ENCODE data around the gene CDK17. TPM values are rescaled to one million over a fixed set of nuclear protein-coding genes. Genes with fewer than 3 reads are reported as not detected.
A peak's percentile ranks its signal among the peaks of the same experiment; 100 is the strongest.
"Not testable (repeated sequence)": the region's sequence is repeated elsewhere in the genome, so short reads cannot be mapped to it uniquely, and the experiment has no call there.

The CDK17 gene
- total and polyA plus RNA-seq, 2 experiments from 2014 or later, result 29.3 to 62.7 TPM

GRCh38 chr12:96383991-96384390 is 16.2 kb downstream of the CDK17 start:
- H4K20me1 ChIP-seq (ENCODE audit: insufficient read depth), result peaks cover 42% of the 10 kb centered on the region; the same call in 1 of the 2 replicates
- no peaks in the 10 kb centered on the region for H3K9me2 ChIP-seq (ENCODE audit: insufficient read depth)
- DNase-seq, result peak; percentile 65
- TF ChIP-seq EZH2phosphoT487 (IDR thresholded peaks at IDR 0.05; ENCODE audit: insufficient read depth, low read depth) (peak; percentile 49; the same call in 1 of the 2 replicates), EZH2 (IDR thresholded peaks at IDR 0.05; ENCODE audit: insufficient read depth, poor library complexity, severe bottlenecking) (no peak)
- no peaks in the 10 kb centered on the region for H3K9me3 ChIP-seq (ENCODE audit: low read depth)
- H3K27ac ChIP-seq, result peak overlapping the region; percentile 35
- H3F3A ChIP-seq (ENCODE audit: insufficient read depth), result peaks cover 51% of the 10 kb centered on the region
- no peaks in the 10 kb centered on the region for H3K36me3 ChIP-seq (ENCODE audit: low read depth)
- in situ Hi-C loops (cut with MboI), result no loop called here
- peaks cover 100% of the 10 kb centered on the region for H3K79me2 ChIP-seq (ENCODE audit: insufficient read depth)
- no peak overlapping the region for H2AFZ ChIP-seq
- H3K4me1 ChIP-seq (ENCODE audit: insufficient read depth), result peaks cover 37% of the 10 kb centered on the region
- 83 to 94% methylated on average over 1 of the region's 1 CpG for WGBS, 2 experiments (ENCODE audit: low coverage in 1 of 2, low lambda C conversion rate in 2 of 2, missing lambda C conversion rate in 2 of 2)
- H3K4me3 ChIP-seq, result peak overlapping the region; percentile 21; the same call in 1 of the 2 replicates
- H3K9ac ChIP-seq, result no peak overlapping the region
- H3K4me2 ChIP-seq (ENCODE audit: unreplicated experiment), result peak overlapping the region; percentile 69
- no peaks in the 10 kb centered on the region for H3K27me3 ChIP-seq (replicated peaks; ENCODE audit: insufficient read depth)

- peaks cover 48% of the 10 kb centered on the region for H3F3A ChIP-seq (ENCODE audit: insufficient read depth)
- DNase-seq, result no peak
- in situ Hi-C loops (cut with MboI), result no loop called here
- H3K4me2 ChIP-seq (ENCODE audit: unreplicated experiment), result peak overlapping the region; percentile 69
- TF ChIP-seq EZH2phosphoT487 (IDR thresholded peaks at IDR 0.05; ENCODE audit: insufficient read depth, low read depth), result no peak
- TF ChIP-seq EZH2 (IDR thresholded peaks at IDR 0.05; ENCODE audit: insufficient read depth, poor library complexity, severe bottlenecking), result no peak
- no peak overlapping the region for H3K9ac ChIP-seq
- H3K79me2 ChIP-seq (ENCODE audit: insufficient read depth), result peaks cover 100% of the 10 kb centered on the region
- peak overlapping the region; percentile 35 for H3K27ac ChIP-seq
- H3K9me2 ChIP-seq (ENCODE audit: insufficient read depth), result no peaks in the 10 kb centered on the region
- H3K36me3 ChIP-seq (ENCODE audit: low read depth), result peaks cover 2% of the 10 kb centered on the region; the same call in 1 of the 2 replicates
- H3K9me3 ChIP-seq (ENCODE audit: low read depth), result no peaks in the 10 kb centered on the region
- H2AFZ ChIP-seq, result no peak overlapping the region
- H4K20me1 ChIP-seq (ENCODE audit: insufficient read depth), result peaks cover 43% of the 10 kb centered on the region; the same call in 1 of the 2 replicates
- H3K27me3 ChIP-seq (replicated peaks; ENCODE audit: insufficient read depth), result no peaks in the 10 kb centered on the region
- H3K4me1 ChIP-seq (ENCODE audit: insufficient read depth), result peaks cover 33% of the 10 kb centered on the region
- 28 to 29% methylated on average over 4 of the region's 4 CpGs for WGBS, 2 experiments (ENCODE audit: low coverage in 1 of 2, low lambda C conversion rate in 2 of 2, missing lambda C conversion rate in 2 of 2)
- H3K4me3 ChIP-seq, result peak overlapping the region; percentile 21; the same call in 1 of the 2 replicates
Measured at GRCh38 chr12:96383371-96383770, 16.9 kb downstream of the CDK17 start.

GRCh38 chr12:96379743-96380142 is 20.5 kb downstream of the CDK17 start:
- Histone ChIP-seq H3K79me2 (ENCODE audit: insufficient read depth) (peaks cover 100% of the 10 kb centered on the region), H3K4me1 (ENCODE audit: insufficient read depth) (peaks cover 33% of the 10 kb centered on the region), H3F3A (ENCODE audit: insufficient read depth) (peaks cover 47% of the 10 kb centered on the region), H4K20me1 (ENCODE audit: insufficient read depth) (peaks cover 60% of the 10 kb centered on the region)
- H3K36me3 ChIP-seq (ENCODE audit: low read depth); H3K4me2 ChIP-seq (ENCODE audit: unreplicated experiment); H3K9ac ChIP-seq; H3K9me3 ChIP-seq (ENCODE audit: low read depth); H3K4me3 ChIP-seq; H3K27ac ChIP-seq; H3K9me2 ChIP-seq (ENCODE audit: insufficient read depth); in situ Hi-C loops (cut with MboI); DNase-seq; H2AFZ ChIP-seq; H3K27me3 ChIP-seq (replicated peaks; ENCODE audit: insufficient read depth): not testable (repeated sequence)
- 97 to 98% methylated on average over 4 of the region's 4 CpGs for WGBS, 2 experiments (ENCODE audit: low coverage in 1 of 2, low lambda C conversion rate in 2 of 2, missing lambda C conversion rate in 2 of 2)

- WGBS, 2 experiments (ENCODE audit: low coverage in 1 of 2, low lambda C conversion rate in 2 of 2, missing lambda C conversion rate in 2 of 2), result 12 to 20% methylated on average over 1 of the region's 1 CpG
- H3K9me3 ChIP-seq (ENCODE audit: low read depth), result no peaks in the 10 kb centered on the region
- peaks cover 100% of the 10 kb centered on the region for H3K79me2 ChIP-seq (ENCODE audit: insufficient read depth)
- no peak for TF ChIP-seq EZH2phosphoT487 (IDR thresholded peaks at IDR 0.05; ENCODE audit: insufficient read depth, low read depth)
- no peak for TF ChIP-seq EZH2 (IDR thresholded peaks at IDR 0.05; ENCODE audit: insufficient read depth, poor library complexity, severe bottlenecking)
- no peak overlapping the region for H3K4me2 ChIP-seq (ENCODE audit: unreplicated experiment)
- in situ Hi-C loops (cut with MboI), result no loop called here
- DNase-seq, result no peak
- no peak overlapping the region for H3K27ac ChIP-seq
- H3K4me1 ChIP-seq (ENCODE audit: insufficient read depth), result peaks cover 19% of the 10 kb centered on the region
- H3K27me3 ChIP-seq (replicated peaks; ENCODE audit: insufficient read depth), result no peaks in the 10 kb centered on the region
- H3K36me3 ChIP-seq (ENCODE audit: low read depth), result peaks cover 5% of the 10 kb centered on the region; the same call in 1 of the 2 replicates
- no peak overlapping the region for H2AFZ ChIP-seq
- no peaks in the 10 kb centered on the region for H3K9me2 ChIP-seq (ENCODE audit: insufficient read depth)
- H4K20me1 ChIP-seq (ENCODE audit: insufficient read depth), result peaks cover 51% of the 10 kb centered on the region
- peaks cover 32% of the 10 kb centered on the region for H3F3A ChIP-seq (ENCODE audit: insufficient read depth)
- no peak overlapping the region for H3K4me3 ChIP-seq
- no peak overlapping the region for H3K9ac ChIP-seq
Measured at GRCh38 chr12:96378319-96378718, 21.9 kb downstream of the CDK17 start.

GRCh38 chr12:96376865-96377264 is 23.4 kb downstream of the CDK17 start:
- Histone ChIP-seq H3K4me1 (ENCODE audit: insufficient read depth) (peaks cover 16% of the 10 kb centered on the region), H3K4me2 (ENCODE audit: unreplicated experiment) (no peak overlapping the region), H3K27me3 (replicated peaks; ENCODE audit: insufficient read depth) (no peaks in the 10 kb centered on the region), H3K9ac (no peak overlapping the region), H4K20me1 (ENCODE audit: insufficient read depth) (peaks cover 46% of the 10 kb centered on the region), H3K36me3 (ENCODE audit: low read depth) (peaks cover 5% of the 10 kb centered on the region; the same call in 1 of the 2 replicates), H3F3A (ENCODE audit: insufficient read depth) (peaks cover 18% of the 10 kb centered on the region; the same call in 1 of the 2 replicates), H2AFZ (no peak overlapping the region), H3K9me2 (ENCODE audit: insufficient read depth) (no peaks in the 10 kb centered on the region), H3K9me3 (ENCODE audit: low read depth) (no peaks in the 10 kb centered on the region), H3K27ac (no peak overlapping the region), H3K79me2 (ENCODE audit: insufficient read depth) (peaks cover 100% of the 10 kb centered on the region), H3K4me3 (no peak overlapping the region)
- in situ Hi-C loops (cut with MboI), result no loop called here
- TF ChIP-seq EZH2phosphoT487 (IDR thresholded peaks at IDR 0.05; ENCODE audit: insufficient read depth, low read depth) (no peak), EZH2 (IDR thresholded peaks at IDR 0.05; ENCODE audit: insufficient read depth, poor library complexity, severe bottlenecking) (no peak)
- no peak for DNase-seq
